ENCODE results near the gene ALK. TPM values are rescaled to one million over a fixed set of nuclear protein-coding genes. Genes with fewer than 3 reads are reported as not detected.
A peak's percentile ranks its signal among the peaks of the same experiment; 100 is the strongest.

Gene ALK
- polyA plus RNA-seq, 1 of the 3 experiments (the other 2 are of a cell fraction), result 0.30 TPM

- no peak overlapping the region for H3K9ac ChIP-seq
- no peaks in the 10 kb centered on the region for H4K20me1 ChIP-seq (ENCODE audit: insufficient read depth)
- H3K4me2 ChIP-seq, result no peak overlapping the region
- ChIA-PET CTCF (interaction anchor here (1.5 kb wide), 1 partner anchor 24 kb away, joined by 6 read pairs; no protein-coding TSS in a partner anchor), POLR2A (no interaction called here)
- no peaks in the 10 kb centered on the region for H3K27me3 ChIP-seq (ENCODE audit: insufficient read depth)
- H3K9me2 ChIP-seq, result no peaks in the 10 kb centered on the region
- WGBS (ENCODE audit: low lambda C conversion rate), result 0% methylated on average over 1 of the region's 1 CpG
- peaks cover 0 to 35% of the 10 kb centered on the region in 2 experiments; a peak in 1 of 4 replicates for H3K4me1 ChIP-seq (ENCODE audit: control insufficient read depth in 1 of 2, insufficient read depth in 2 of 2, low read depth in 1 of 2, low read length in 1 of 2)
- no peak for DNase-seq
- no peaks in the 10 kb centered on the region for H3F3A ChIP-seq (replicated peaks; ENCODE audit: insufficient read depth)
- no peak overlapping the region for H3K4me3 ChIP-seq (ENCODE audit: low read depth in 2 of 2, low read length in 1 of 2)
- no peak overlapping the region for H2AFZ ChIP-seq (ENCODE audit: low read depth)
- H3K79me2 ChIP-seq (ENCODE audit: insufficient read depth), result no peaks in the 10 kb centered on the region
- TF ChIP-seq MEF2A (IDR thresholded peaks at IDR 0.05; ENCODE audit: borderline replicate concordance, low read depth) (no peak), RXRA (IDR thresholded peaks at IDR 0.05; ENCODE audit: borderline replicate concordance, low read depth) (no peak), TEAD4 (IDR thresholded peaks at IDR 0.05; ENCODE audit: borderline replicate concordance, insufficient read depth) (no peak), SIN3A (IDR thresholded peaks at IDR 0.05; ENCODE audit: borderline replicate concordance, low read depth, low read length) (no peak)
- H3K27ac ChIP-seq (ENCODE audit: low read depth in 2 of 2, low read length in 1 of 2), result peak overlapping the region in 1 of 2 experiments; percentile 55; a peak in 2 of 4 replicates
- no peaks in the 10 kb centered on the region for H3K9me3 ChIP-seq
- H3K36me3 ChIP-seq (replicated peaks in 1 of 2; ENCODE audit: control insufficient read depth in 1 of 2, insufficient read depth in 2 of 2, low read length in 1 of 2), result no peaks in the 10 kb centered on the region
These were observed 56.4 kb downstream of the ALK start for GRCh38 chr2:29864988-29865387.

- Histone ChIP-seq H3K4me3 (ENCODE audit: low read depth in 2 of 2, low read length in 1 of 2) (no peak overlapping the region), H3F3A (replicated peaks; ENCODE audit: insufficient read depth) (no peaks in the 10 kb centered on the region), H3K4me2 (no peak overlapping the region), H3K36me3 (replicated peaks in 1 of 2; ENCODE audit: control insufficient read depth in 1 of 2, insufficient read depth in 2 of 2, low read length in 1 of 2) (no peaks in the 10 kb centered on the region), H3K4me1 (ENCODE audit: control insufficient read depth in 1 of 2, insufficient read depth in 2 of 2, low read depth in 1 of 2, low read length in 1 of 2) (peaks cover 0 to 15% of the 10 kb centered on the region in 2 experiments; a peak in 1 of 4 replicates), H3K27ac (ENCODE audit: low read depth in 2 of 2, low read length in 1 of 2) (no peak overlapping the region), H3K79me2 (ENCODE audit: insufficient read depth) (no peaks in the 10 kb centered on the region), H2AFZ (ENCODE audit: low read depth) (no peak overlapping the region), H3K27me3 (ENCODE audit: insufficient read depth) (no peaks in the 10 kb centered on the region), H3K9me2 (no peaks in the 10 kb centered on the region), H4K20me1 (ENCODE audit: insufficient read depth) (no peaks in the 10 kb centered on the region), H3K9me3 (no peaks in the 10 kb centered on the region), H3K9ac (no peak overlapping the region)
- no peak for DNase-seq
- TF ChIP-seq TCF12 (IDR thresholded peaks at IDR 0.05) (no peak), MEF2A (IDR thresholded peaks at IDR 0.05; ENCODE audit: borderline replicate concordance, low read depth) (no peak)
- WGBS (ENCODE audit: low lambda C conversion rate), result 21% methylated on average over 7 of the region's 7 CpGs
- ChIA-PET CTCF (no interaction called here), POLR2A (no interaction called here)
These were observed 65.3 kb downstream of the ALK start for GRCh38 chr2:29855924-29856639.

- ChIA-PET POLR2A (no interaction called here), CTCF (interaction anchor here (0.9 to 1.4 kb wide), 4 partner anchors 10 to 874 kb away, joined by 3 to 4 read pairs (median 3); no protein-coding TSS in a partner anchor)
- WGBS (ENCODE audit: low lambda C conversion rate), result 55% methylated on average over 7 of the region's 7 CpGs
- no peak overlapping the region for H3K27ac ChIP-seq (ENCODE audit: low read depth in 2 of 2, low read length in 1 of 2)
- H3K9me3 ChIP-seq, result no peaks in the 10 kb centered on the region
- no peaks in the 10 kb centered on the region for H3K79me2 ChIP-seq (ENCODE audit: insufficient read depth)
- no peak overlapping the region for H2AFZ ChIP-seq (ENCODE audit: low read depth)
- peaks cover 0 to 46% of the 10 kb centered on the region in 2 experiments; a peak in 1 of 4 replicates for H3K4me1 ChIP-seq (ENCODE audit: control insufficient read depth in 1 of 2, insufficient read depth in 2 of 2, low read depth in 1 of 2, low read length in 1 of 2)
- DNase-seq, result no peak
- no peaks in the 10 kb centered on the region for H3F3A ChIP-seq (replicated peaks; ENCODE audit: insufficient read depth)
- H3K9me2 ChIP-seq, result no peaks in the 10 kb centered on the region
- H3K4me2 ChIP-seq, result no peak overlapping the region
- H3K9ac ChIP-seq, result no peak overlapping the region
- TF ChIP-seq JUND (IDR thresholded peaks at IDR 0.05) (no peak), PBX3 (IDR thresholded peaks at IDR 0.05) (no peak), IRF3 (IDR thresholded peaks at IDR 0.05; ENCODE audit: low read depth, low read length) (no peak), FOXJ3 (CRISPR knock-in tag; IDR thresholded peaks at IDR 0.05) (no peak), RFX5 (IDR thresholded peaks at IDR 0.05; ENCODE audit: low read length) (no peak)
- no peaks in the 10 kb centered on the region for H3K36me3 ChIP-seq (replicated peaks in 1 of 2; ENCODE audit: control insufficient read depth in 1 of 2, insufficient read depth in 2 of 2, low read length in 1 of 2)
- H4K20me1 ChIP-seq (ENCODE audit: insufficient read depth), result no peaks in the 10 kb centered on the region
- no peaks in the 10 kb centered on the region for H3K27me3 ChIP-seq (ENCODE audit: insufficient read depth)
- no peak overlapping the region for H3K4me3 ChIP-seq (ENCODE audit: low read depth in 2 of 2, low read length in 1 of 2)
These were observed 70.6 kb downstream of the ALK start for GRCh38 chr2:29850794-29851193.
